HG02759 (cell line): ENCODE measurements around the gene C16orf74.

Experiments
- ATAC-seq: cut with Tn5 transposase; IDR thresholded peaks from one replicate; pipeline ENCODE4 v1.9.1; 2021; ENCODE audit warnings: mild to moderate bottlenecking, moderate library complexity; ENCODE audit not compliant: unreplicated experiment

Gene C16orf74

DNA sequence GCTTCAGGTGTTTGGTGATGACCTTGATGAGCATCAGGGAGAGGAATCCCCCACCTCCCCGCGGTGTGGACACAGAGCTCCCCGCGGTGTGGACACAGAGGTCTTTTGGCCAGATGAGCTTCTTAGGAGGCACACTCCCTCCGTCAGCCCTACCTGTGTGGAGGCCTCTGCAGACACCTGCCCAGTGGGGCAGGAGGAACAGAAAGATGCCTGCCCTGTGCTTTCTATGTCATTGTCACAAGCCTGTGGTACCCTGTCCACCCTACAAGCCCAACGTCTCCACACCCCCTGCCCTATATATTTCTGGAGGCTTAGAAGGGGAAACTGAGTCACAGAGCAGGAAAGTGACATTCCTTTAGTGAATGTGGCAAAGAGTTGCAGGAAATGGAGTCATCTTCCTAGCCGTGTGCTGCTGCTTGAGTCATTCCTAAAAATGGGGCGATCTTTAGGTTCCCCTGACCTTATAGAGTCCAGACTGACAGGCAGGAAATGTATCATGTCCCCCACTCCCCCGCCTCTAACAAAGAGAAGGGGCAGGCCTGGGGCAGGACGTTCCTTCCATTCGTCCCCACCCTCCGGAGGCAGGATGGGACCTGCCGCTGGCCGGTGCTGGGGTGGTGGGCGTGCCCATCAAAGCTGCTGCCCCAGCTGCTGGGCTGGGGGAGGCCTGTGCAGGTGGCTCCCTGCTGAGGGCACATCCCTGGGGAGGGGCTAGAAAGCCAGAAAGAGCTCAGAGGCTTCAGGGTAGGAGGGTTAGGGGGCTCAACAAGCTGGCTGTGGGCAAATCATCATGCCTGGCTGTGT lies 1.0 kb upstream of the C16orf74 start:
- ATAC-seq = no peak

DNA sequence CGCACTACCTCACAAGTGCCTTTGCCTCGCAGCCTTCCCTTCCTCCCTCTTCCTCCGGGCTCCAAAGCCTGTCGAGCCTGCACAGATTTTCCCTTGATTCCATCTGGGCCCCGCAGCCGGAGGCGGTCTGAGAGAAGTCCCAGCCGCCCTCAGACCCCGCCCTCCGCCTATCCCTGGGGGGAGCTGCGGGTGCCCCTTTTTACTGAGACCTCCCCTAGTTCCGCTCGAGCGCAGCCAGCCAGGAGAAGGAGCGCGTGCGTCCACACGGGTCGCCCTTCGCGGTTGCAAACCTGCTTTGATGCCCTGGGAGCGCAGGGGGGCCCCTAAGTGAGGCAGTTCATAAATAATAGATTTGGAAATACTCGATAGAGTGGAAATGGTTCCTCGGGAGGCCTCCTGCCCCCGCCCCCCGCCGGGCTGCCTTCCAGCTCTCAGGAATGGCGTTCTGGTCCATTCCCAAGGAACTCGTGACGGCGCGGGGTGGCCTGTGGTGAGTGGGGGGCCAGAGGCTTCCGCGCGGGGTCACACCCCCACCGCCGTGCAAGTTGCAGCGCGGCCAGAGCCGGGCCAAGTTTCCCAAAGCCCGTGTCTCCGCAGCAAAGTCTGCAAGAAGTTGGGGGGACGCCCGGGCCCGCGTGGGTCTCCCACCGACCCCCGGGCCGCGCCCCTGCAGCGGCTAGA lies 610 bp downstream of the C16orf74 start:
- no peak for ATAC-seq

DNA sequence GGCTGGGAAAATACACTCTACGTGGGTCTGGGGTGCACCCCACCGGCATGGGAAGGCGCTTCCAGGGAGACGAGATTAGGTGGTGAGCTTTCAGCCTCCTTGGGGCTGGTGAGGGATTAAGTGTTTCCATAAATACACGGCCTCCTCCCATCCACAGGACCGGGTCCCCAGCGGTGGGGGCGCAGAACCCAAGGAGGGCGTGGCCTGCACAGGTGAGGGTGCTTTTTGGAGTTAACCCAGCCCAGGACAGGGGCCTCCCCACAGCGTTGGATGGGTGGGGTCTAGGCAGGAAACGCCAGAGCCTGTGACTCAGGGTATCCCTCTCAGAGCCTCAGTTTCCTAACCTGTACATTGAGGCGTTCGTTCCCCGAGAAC lies 1.1 kb downstream of the C16orf74 start:
- ATAC-seq = no peak

DNA sequence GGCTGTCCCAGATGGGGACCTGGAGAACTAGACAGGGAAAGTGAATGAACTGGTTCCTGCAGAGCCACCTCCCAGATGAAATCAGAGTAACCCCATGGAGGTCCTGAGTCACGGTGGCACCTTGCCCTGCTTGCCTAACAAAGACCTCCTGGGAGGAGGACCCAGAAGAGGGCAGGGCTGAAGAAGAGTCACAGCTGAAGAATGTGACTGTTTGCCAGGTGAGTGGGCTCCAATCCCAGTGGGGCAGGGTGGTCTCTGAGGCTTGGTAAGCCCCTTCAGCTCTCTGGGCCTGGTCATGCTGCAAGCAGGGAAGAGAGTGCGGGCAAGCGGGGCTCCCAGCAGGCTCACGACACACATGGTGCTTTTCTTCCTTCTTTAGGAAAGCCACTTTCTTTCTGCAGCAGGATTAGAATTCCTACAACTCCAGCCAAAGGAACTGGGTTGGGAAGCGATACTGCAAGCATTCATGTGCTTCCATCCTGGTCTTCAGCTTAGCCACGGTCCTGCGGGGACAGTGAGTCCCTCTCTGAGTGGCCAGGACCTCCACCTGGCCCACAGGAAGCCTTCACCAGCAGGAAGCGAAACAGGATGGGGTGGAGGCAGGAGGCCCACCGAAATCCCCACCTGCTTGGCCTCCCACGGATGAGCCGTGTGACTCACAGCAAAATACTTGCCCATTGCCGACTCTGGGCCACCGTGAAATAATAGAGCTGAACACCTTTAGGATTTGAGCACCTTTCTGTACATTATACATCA lies 4.3 kb downstream of the C16orf74 start:
- ATAC-seq = no peak

DNA sequence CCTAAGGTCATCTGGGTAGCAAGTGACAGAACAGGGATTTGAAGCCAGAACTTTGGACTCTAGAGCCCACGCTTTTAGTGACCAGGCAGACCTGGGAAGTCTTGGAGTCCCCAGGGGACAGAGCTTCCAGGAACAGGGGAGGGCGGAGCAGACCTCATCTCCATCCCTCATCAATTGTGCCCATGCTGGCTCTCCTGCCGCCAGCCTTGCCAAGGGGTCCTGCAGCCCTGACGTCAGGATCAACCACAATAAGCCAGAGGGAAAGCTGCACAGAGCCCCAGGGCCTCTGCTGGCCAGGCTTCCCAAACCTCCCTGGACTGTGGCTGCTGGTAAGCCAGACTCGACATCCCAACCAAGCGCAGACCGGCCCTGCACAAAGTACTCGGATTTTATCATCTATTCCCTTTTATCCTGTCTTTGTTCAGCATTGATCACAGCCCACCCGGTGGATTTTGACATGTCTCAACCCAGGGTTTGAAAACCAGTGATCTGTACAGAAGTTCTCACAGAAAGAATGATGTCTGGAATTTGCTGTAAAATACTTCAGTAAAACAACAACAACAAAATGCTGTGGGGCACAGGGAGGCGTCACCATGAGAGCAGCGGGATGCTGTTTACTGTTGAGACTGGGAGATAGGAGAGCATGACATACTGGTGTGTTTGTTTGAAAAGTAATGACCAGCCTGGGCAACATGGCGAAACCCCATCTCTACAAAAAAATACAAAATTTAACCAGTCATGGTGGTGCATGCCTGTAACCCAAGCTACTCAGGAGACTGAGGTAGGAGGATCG lies 11.8 kb downstream of the C16orf74 start:
- ATAC-seq = no peak

DNA sequence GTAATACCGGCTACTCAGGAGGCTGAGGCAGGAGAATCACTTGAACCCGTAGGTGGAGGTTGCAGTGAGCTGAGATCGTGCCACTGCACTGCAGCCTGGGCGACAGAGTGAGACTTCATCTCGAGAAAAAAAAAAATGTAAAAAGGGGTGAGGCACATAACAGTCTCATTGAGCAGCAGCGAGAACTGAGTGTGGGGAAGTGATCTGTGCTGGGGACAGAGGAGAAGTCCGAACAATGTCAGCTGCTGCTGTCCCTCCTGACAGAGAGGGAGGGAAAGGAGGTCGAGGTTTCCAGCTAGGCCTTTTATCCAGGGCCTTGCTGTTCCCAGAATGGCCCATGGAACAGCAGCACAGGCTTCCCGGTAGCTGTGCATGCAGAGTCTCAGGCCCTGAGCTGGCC lies 14.0 kb downstream of the C16orf74 start:
- ATAC-seq = no peak

DNA sequence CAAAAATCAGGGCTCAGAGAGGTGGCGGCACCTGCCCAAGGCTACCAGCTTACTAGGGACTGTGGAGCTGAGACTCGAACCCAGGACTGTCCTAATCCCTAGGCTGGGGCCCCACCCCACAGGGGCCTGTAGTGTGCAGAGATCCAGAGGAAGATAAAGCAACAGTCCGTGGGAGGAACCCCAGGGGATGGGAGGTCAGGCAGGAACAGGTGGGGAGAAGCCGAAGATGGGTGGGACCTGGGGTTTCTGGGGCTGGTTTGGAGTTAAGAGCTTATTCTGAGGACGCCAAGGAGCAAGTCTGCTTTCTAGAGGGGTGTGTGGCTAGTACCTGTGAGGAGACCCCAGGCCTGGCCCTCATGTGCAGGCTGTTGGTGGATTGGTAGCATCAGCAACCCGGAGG lies 14.9 kb downstream of the C16orf74 start:
- ATAC-seq = no peak

DNA sequence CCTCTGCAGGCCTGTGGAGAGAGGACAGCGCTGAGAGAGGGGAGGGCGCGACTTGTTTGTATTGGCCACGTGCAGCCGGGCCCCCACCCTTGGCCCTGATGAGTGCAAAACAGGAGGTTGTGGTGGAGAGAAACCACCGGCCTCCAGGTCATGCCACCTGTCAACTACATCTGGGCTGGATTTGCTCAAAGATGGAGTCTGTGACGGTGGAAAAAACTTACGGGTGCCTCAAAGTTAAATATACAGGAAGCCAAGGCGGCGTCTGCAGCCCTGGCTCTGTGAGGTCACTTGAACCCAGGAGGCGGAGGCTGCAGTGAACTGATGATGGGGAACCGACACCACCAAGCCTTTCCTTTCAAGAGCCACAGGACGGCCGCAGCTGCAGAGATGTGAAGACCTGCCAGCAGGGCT lies 15.7 kb downstream of the C16orf74 start:
- peak; percentile 84 for ATAC-seq

DNA sequence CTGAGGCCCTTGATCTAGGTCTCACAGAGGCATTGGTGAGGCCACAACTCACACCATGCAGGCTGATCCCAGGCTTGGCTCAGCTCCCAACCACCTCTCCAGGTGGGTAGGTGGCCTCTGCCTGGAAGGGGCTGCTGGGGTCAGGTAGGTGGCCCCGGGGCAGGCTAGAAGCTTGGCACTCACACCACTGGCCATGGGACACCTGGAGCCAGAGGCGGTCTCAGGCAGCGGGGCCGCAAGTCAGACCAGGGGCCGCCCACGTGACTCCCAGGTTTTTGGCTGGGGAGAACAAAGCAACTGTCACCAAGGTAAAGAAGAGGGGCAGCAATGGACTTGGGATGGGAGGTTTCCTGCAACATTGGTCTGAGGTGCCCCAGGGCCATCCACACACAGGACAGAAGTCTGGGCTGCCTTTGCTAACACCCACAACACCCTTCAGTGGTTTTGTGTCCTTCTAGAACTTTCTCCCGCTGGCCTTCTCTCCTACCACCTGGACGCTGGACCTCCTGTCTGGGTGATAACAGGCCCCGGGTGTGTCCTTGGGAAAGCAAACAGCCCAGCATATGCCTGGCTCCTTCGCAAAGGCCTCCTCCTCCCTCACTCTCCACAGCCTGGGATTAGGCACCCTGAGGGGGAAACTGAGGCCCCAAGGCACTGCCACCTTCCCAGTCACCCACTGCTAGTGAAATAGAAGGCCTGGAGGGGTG lies 16.4 kb downstream of the C16orf74 start:
- no peak for ATAC-seq

DNA sequence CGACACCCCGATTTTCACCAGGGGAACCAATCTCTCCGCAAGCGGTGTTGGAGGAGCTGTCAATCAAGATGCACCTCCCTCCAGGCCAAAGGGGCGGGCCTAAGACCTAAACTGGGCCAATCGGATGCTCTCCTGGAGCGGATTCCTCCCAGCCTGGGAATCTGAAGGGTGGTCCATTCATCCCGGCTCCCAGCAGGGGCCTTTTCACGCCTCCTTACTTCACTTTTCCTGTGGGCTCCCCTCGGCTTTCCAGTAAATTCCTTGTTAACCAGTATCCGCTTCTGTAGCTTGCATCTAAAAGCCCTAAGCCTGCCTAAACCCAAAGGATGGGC lies 17.1 kb downstream of the C16orf74 start:
- ATAC-seq = no peak

DNA sequence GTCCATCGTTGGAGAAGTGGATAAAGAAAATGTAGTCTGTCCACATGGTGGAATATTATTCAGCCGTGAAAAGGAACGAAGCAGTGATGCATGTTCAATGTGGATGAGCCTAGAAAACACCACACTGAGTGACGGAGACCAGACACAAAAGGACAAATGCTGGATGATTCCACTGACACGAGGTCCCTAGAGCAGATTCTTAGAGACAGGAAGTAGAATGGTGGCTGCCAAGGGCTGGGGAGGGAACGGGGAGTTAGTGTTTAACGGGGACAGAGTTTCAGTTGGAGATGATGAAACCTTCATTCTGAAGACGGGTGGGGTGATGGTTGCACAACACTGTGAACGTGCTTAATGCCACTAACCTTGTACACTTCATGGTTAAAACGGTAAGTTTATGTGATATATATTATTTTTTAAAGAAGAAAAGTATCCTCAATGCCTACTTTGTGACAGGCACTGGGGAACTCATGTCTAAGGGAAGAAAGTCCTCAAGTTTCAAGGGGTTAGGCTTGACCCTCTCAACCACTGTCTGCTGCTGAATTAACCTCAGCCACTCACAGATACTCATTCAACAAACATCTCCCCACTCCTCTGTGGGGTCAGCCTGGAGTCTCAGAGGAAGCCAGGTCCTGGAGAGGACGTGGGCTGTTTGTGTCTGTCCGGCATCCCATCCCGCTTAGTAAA lies 17.6 kb downstream of the C16orf74 start:
- no peak for ATAC-seq

DNA sequence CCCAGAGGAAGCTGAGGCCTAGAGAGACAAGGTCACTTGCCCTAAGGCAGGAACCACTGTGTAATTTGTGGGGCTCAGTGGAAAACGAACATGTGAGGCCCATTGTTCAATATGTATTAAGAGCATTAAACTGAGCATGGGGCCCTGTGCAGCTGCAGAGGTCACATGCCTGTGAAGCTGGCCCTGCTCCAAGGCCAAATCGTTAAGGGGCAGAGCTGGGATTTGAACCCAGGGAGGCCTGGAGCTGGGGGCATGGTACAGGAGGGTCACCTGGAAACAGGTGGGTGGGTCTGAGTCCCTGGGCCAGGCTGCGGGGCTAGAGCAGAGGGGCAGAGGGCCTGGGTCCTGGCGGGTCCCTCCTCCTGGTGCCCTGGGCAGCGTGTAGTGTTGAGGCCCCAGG lies 19.7 kb downstream of the C16orf74 start:
- no peak for ATAC-seq

DNA sequence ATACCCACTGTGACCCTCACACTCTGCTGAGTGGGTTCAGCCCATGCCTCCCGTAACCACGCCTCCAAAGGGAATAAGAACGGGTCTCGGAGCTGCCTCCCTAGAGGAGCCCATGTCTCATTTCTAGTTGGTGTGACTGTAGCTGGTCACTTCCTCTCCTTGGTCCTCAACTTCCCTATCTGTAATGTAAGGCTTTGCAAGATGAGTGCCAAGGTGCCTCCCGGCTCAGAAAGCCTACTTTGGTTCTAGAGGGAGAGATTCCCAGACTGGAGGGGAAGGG lies 20.8 kb downstream of the C16orf74 start:
- no peak for ATAC-seq

DNA sequence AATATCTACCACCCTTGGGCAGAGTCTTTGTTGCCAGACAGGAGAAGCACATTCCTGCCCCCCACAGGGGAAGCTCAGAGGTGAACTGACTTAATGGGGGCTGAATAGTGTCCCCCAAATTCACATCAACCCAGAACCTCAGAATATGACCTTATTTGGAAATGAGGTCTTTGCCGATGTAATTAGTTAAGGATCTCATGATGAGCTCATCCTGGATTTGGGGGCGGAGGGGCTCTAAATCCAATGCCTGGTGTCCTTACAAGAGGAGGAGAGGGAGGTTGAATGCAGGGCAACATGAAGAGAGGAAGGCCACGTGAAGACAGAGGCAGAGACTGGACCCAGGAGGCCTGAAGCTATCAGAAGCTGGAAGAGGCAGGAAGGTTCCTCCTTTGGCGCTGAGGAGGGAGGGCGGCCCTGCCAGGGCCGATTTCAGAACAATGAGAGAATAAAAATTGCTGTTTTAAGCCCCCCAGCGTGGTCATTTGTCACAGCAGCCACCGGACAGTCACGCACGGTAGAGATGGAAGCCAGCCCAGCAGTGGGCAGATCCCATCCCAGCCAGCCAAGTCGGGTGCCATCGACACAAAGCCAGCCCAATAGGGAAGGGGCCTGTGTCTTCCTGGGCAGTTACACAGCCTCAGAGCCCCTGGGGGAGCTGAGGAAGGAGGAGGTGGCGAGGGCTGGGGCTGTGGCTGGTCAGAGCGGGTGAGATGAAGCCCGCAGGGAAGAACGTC lies 21.3 kb downstream of the C16orf74 start:
- ATAC-seq = no peak

DNA sequence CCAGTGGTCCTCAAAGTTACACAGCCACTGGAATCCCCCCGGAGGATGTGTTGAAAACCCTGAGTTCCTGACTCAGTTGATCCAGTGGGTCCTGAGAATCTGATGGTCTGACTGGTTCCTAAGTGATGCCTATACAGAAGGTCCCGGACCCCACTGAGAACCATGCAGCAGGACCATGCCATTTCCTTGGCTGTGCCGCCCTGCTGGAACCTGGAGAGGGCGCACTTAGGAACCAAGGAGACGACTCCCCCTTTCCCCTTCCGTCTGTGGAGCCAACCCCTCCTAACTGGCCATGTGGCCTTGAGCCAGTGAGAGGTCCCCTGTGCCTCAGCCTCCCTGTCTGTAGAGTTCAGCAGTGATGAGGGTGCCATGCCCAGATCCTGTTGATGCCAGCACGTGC lies 22.0 kb downstream of the C16orf74 start:
- ATAC-seq = no peak

DNA sequence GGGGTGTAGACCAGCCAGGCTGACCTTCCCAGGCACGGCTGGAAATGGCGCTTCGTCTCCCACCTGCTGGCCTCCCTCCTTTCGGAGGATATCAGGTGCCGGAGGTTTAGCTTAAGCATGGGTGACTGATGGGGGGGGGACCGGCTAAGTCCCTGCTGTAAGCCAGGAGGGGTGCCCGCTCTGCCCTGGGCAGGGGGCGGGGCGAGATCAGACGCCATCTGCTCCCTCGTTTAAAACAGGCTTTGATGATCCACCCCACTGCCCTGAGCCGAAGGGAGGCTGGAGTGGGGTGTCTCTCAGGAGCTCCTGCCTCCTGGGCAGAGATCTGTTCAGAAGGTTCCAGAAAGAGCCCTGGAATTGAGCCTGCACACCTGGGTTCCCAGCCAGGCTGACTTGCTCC lies 26.0 kb downstream of the C16orf74 start:
- no peak for ATAC-seq

DNA sequence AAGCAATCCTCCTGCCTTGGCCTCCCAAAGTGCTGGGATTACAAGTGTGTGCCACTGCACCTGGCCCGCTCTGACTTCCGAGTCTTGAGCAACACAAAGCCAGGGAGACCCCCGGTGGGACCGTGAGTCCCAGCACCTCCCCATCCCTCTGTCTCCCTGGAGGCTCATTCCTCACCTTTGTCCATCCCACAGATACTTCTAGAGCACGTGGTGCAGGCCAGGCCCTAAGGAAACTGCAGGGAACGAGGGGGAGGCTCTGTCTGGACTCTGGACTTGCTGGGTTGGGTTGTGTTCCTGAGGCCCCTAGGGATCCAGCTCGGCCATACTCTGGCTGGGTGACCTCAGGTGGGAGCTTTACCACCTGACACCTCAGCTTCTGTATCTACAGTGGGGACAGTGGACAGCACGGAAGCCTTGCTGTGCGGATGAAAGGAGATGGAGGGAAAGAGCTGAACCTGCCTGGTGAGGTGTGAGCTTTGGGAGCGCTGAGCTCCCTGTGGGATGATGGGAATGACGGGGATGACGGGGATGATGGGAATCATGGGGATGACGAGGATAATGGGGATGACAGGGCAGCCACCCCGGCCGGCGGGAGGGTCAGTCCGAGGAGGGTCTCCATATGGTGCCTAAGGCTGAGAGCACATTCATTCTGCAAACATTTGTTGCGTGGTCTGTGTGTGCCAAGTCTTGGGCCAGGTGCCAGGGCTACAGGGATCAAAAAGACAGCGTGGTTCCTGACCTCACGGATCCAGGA lies 26.6 kb downstream of the C16orf74 start:
- no peak for ATAC-seq

DNA sequence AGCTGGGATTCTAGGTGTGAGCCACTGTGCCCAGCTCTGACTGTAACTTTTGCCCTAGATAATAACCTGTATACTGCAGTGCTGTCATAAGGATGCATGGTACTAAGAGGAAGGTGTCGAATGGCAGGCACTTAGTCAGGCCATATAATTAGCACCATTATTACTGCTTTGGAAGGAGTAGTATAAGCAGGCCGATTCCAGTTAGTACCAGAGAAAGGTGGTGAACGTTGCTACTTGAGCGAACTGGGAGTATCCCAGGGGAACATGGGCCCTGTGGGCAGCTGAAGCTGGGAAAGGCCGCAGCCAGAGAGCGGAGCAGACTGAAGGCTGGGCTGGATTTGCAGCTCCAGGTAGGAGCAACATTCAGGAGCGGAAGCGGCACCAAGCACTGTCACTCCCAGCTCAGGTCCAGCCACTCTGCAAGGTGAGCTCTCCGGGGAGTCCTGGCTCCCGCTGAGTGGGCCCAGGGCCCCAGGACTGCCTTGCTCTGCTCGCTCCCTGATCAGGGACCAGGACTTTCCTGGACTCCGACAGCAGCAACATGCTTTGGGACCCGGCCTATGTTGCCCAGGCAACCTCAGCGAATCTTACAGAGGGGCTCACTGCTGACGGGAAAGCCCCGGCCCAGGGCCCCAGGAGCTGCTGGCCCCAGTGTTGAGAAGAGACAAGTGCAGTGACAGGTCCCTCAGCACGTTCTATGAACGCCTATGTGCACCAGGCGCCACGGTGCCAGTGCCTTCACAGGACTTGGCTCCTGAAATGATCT lies 28.6 kb downstream of the C16orf74 start:
- ATAC-seq = no peak
